Endothelial cell of umbilical vein (primary cell): ENCODE data around the gene CNNM2.

ENCODE experiments used
- CTCF ChIP-seq, 2 donors: IDR thresholded peaks; 1 replicate in 1 of 2; 2 replicates in 1 of 2; pipeline ENCODE4 v1.5.1; 2011; ENCODE audit warnings: low read length in 2 of 2, mild to moderate bottlenecking in 2 of 2, moderate library complexity in 2 of 2, control low read depth in 1 of 2, inconsistent platforms in 1 of 2, low read depth in 1 of 2; ENCODE audit not compliant: insufficient read depth in 1 of 2; ENCODE audit errors: extremely low read depth in 1 of 2
- EZH2 ChIP-seq: IDR thresholded peaks from 2 replicates; pipeline ENCODE4 v1.6.1; 2012; ENCODE audit warnings: borderline replicate concordance, low read depth, mild to moderate bottlenecking, moderate library complexity, low read length, inconsistent platforms; ENCODE audit not compliant: severe bottlenecking
- FOS ChIP-seq: IDR thresholded peaks from 2 replicates; pipeline ENCODE4 v1.6.1; 2011; ENCODE audit warnings: mild to moderate bottlenecking, low read length, moderate library complexity, borderline replicate concordance; ENCODE audit not compliant: insufficient read depth
- JUN ChIP-seq: IDR thresholded peaks from 2 replicates; pipeline ENCODE4 v1.6.1; 2011; ENCODE audit warnings: borderline replicate concordance, low read depth; ENCODE audit not compliant: insufficient read length, insufficient read depth
- MAX ChIP-seq: IDR thresholded peaks from 2 replicates; pipeline ENCODE4 v1.6.1; 2011; ENCODE audit not compliant: insufficient read depth, insufficient read length
- MYC ChIP-seq: IDR thresholded peaks from one replicate; pipeline ENCODE4 v1.6.1; 2011; ENCODE audit warnings: mild to moderate bottlenecking, low read depth, low read length
- POLR2A ChIP-seq: IDR thresholded peaks from 2 replicates; pipeline ENCODE4 v1.6.1; 2012; ENCODE audit warnings: low read depth, mild to moderate bottlenecking, control low read depth, low read length
- POLR2AphosphoS5 ChIP-seq: IDR thresholded peaks from 2 replicates; pipeline ENCODE4 v1.6.1; 2012; ENCODE audit warnings: low read depth, mild to moderate bottlenecking, control low read depth, low read length, moderate library complexity; ENCODE audit not compliant: insufficient read depth

GRCh38 chr10:103089493-103089892, 171.4 kb downstream of the CNNM2 start:
- TF ChIP-seq CTCF (IDR thresholded peaks at IDR 0.05; ENCODE audit: extremely low read depth in 1 of 2, insufficient read depth in 1 of 2, low read depth in 1 of 2, low read length in 2 of 2) (no peak), POLR2AphosphoS5 (no peak), POLR2A (no peak), MAX (no peak), JUN (no peak), EZH2 (no peak), MYC (no peak), FOS (no peak)
